ENCODE results near the gene SNX2. TPM values are rescaled to one million over a fixed set of nuclear protein-coding genes. Genes with fewer than 3 reads are reported as not detected.

SNX2 gene
- total and polyA plus RNA-seq, 5 experiments from 2014 or later, result 47.6 to 76.5 (median 58.2) TPM

- no peaks in the 10 kb centered on the region for H3K27me3 Mint-ChIP-seq
- DNase-seq, result no peak
- H3K36me3 Mint-ChIP-seq, result peaks cover 0 to 64% (median 14%) of the 10 kb centered on the region in 3 donors
- H3K4me3 Mint-ChIP-seq, result no peak overlapping the region
- ATAC-seq, result no peak
- H3K27ac Mint-ChIP-seq, result no peak overlapping the region
- no peaks in the 10 kb centered on the region for H3K9me3 Mint-ChIP-seq
- POLR2A ChIA-PET, result no interaction called here
- H3K4me1 Mint-ChIP-seq, result peaks cover 0 to 2% (median 0%) of the 10 kb centered on the region in 4 donors
Observed at GRCh38 chr5:122815218-122815767, 40.4 kb downstream of the SNX2 start.

DNA sequence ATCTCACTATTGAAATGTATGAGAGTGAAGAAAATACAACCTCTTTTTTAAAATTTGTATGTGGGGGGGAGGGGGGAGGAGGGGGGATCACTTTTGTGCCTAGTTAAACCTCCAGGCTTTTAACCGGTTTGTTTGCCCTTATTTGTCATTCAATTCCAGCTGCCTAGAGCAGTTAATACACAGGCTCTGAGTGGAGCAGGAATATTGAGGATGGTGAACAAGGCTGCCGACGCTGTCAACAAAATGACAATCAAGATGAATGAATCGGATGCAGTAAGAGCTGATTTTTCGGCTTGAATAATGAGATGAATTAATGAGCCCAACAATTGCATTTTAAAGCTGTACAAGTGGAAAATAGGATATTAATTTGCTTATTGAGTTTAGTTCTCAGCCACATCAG is 41.9 kb downstream of the SNX2 start:
- DNase-seq, result no peak
- POLR2A ChIA-PET, result no interaction called here
- Mint-ChIP-seq H3K36me3 (peaks cover 0 to 69% (median 14%) of the 10 kb centered on the region in 3 donors), H3K4me1 (peaks cover 0 to 2% (median 0%) of the 10 kb centered on the region in 4 donors), H3K27me3 (no peaks in the 10 kb centered on the region), H3K27ac (no peak overlapping the region), H3K4me3 (no peak overlapping the region), H3K9me3 (no peaks in the 10 kb centered on the region)
- no peak for ATAC-seq

- no peaks in the 10 kb centered on the region for H3K9me3 Mint-ChIP-seq
- no peak overlapping the region for H3K4me3 Mint-ChIP-seq
- H3K27me3 Mint-ChIP-seq, result no peaks in the 10 kb centered on the region
- POLR2A ChIA-PET, result no interaction called here
- H3K27ac Mint-ChIP-seq, result no peak overlapping the region
- ATAC-seq (no peak), DNase-seq (no peak)
- H3K36me3 Mint-ChIP-seq, result peaks cover 0 to 33% (median 9%) of the 10 kb centered on the region in 3 donors
- peaks cover 0 to 2% (median 0%) of the 10 kb centered on the region in 4 donors for H3K4me1 Mint-ChIP-seq
Observed at GRCh38 chr5:122831984-122832383, 57.1 kb downstream of the SNX2 start.

GRCh38 chr5:122835681-122836080 is 60.8 kb downstream of the SNX2 start:
- DNase-seq (no peak), ATAC-seq (no peak)
- H3K4me1 Mint-ChIP-seq, result peaks cover 0 to 5% (median 2%) of the 10 kb centered on the region in 4 donors
- peaks cover 0 to 10% (median 5%) of the 10 kb centered on the region in 3 donors for H3K36me3 Mint-ChIP-seq
- H3K27ac Mint-ChIP-seq, result no peak overlapping the region
- H3K4me3 Mint-ChIP-seq, result no peak overlapping the region
- POLR2A ChIA-PET, result no interaction called here
- no peaks in the 10 kb centered on the region for H3K9me3 Mint-ChIP-seq
- peaks cover 0 to 5% (median 2%) of the 10 kb centered on the region in 5 donors for H3K27me3 Mint-ChIP-seq

DNA sequence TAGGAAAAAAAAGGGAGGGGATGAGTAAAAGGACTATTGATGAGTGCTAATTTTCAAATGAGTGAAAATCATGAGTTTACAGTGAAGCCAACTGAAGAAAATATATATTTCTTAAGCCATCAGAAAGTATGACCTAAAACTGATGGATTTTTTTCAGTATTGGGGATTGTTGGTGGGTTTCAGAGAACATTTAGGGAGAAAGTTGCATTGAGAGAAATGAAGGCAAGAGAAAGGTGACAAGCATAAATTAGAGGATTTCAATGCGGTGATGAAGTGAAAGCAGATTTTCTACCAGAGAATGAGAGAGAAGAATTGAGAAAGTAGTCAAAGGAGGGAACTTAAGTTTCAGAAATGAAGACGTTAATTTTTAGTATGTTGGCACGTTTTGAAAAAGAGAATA is 62.1 kb downstream of the SNX2 start:
- no peak overlapping the region for H3K4me3 Mint-ChIP-seq
- no peak overlapping the region for H3K27ac Mint-ChIP-seq
- no peak for DNase-seq
- H3K27me3 Mint-ChIP-seq, result peaks cover 2 to 6% (median 3%) of the 10 kb centered on the region in 5 donors
- POLR2A ChIA-PET, result no interaction called here
- H3K9me3 Mint-ChIP-seq, result no peaks in the 10 kb centered on the region
- H3K36me3 Mint-ChIP-seq, result peaks cover 2 to 6% (median 5%) of the 10 kb centered on the region in 3 donors
- no peak for ATAC-seq
- peaks cover 0 to 5% (median 2%) of the 10 kb centered on the region in 4 donors for H3K4me1 Mint-ChIP-seq

DNA sequence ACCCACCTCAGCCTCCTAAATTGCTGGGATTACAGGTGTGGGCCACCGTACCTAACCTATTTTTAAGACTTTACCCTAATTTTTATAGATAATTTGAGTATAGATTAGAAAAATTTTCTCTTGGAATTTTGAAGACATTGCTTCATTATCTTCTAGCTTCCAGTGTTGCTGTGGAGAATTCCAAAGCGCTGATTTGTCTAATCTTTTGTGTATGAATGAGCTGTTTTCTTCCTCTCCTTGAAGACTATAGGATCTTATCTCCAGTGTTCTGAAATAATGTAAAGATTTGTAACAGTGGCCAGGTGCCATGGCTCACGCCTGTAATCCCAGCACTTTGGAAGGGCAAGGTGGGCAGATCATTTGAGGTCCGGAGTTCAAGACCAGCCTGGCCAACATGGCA is 64.9 kb downstream of the SNX2 start:
- Mint-ChIP-seq H3K4me3 (no peak overlapping the region), H3K9me3 (no peaks in the 10 kb centered on the region), H3K27ac (no peak overlapping the region), H3K36me3 (peaks cover 2 to 6% (median 5%) of the 10 kb centered on the region in 3 donors), H3K4me1 (peaks cover 2 to 18% (median 11%) of the 10 kb centered on the region in 4 donors), H3K27me3 (peaks cover 3 to 10% (median 8%) of the 10 kb centered on the region in 5 donors)
- DNase-seq (no peak), ATAC-seq (no peak)
- POLR2A ChIA-PET, result no interaction called here

- peaks cover 3 to 10% (median 8%) of the 10 kb centered on the region in 5 donors for H3K27me3 Mint-ChIP-seq
Observed at GRCh38 chr5:122842016-122842580, 67.2 kb downstream of the SNX2 start.

DNA sequence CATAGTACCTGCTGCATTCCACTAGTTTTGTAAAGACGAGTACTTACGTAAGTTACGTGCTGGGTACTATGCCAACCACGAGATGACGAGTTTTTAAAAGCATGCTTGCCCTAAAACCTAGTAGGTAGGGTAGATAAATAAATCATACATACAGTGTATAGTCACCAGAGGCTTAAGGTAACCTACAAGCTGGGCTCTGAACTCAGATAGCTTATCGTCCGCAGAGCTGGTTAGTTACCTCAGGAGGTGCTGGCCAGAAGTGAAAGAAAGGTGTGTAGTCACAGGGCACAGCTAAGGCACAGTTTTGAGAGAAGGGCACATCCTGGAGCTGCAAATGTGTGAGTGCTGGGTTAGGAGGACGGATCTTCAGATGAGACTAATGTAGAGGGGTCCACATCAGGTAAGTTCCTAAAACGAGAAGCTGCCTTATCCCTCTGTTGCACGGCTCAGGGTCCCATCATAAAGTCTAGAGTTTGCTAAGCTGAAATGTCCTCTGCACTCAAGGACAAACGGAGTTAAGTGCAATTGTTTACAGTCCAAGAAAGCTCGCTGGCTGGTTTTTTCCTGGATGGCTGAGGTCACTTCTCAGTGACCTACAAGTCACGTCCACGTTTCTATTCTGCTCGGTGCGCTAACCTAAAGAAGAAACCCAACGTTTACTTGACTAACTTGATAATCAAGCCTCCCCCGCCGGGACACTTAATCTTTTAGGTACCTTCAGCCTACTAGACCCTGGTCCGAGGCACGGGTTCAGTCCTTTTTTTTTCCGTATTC is 69.4 kb downstream of the SNX2 start:
- peak overlapping the region; percentile 22 to 93 (median 82) for H3K27ac Mint-ChIP-seq
- DNase-seq (peak in 3 of 10 donors; percentile 8 to 16 (median 9)), ATAC-seq (no peak)
- H3K27me3 Mint-ChIP-seq, result peaks cover 3 to 10% (median 8%) of the 10 kb centered on the region in 5 donors
- H3K36me3 Mint-ChIP-seq, result peaks cover 2 to 6% (median 5%) of the 10 kb centered on the region in 3 donors
- peaks cover 7 to 32% (median 24%) of the 10 kb centered on the region in 4 donors for H3K4me1 Mint-ChIP-seq
- peak overlapping the region; percentile 84 to 93 (median 91) for H3K4me3 Mint-ChIP-seq
- POLR2A ChIA-PET, result interaction anchor here (1.6 to 2.3 kb wide), 2 partner anchors 69 to 579 kb away, joined by 6 to 12 read pairs; partner anchors contain the start of genes CEP120 and SNX2
- no peaks in the 10 kb centered on the region for H3K9me3 Mint-ChIP-seq

More at GRCh38 chr5:122842016-122842580, 67.2 kb downstream of the SNX2 start:
- DNase-seq, result no peak
- Mint-ChIP-seq H3K27ac (peak overlapping the region in 1 of 10 donors; percentile 29), H3K4me3 (no peak overlapping the region), H3K36me3 (peaks cover 2 to 6% (median 5%) of the 10 kb centered on the region in 3 donors), H3K9me3 (no peaks in the 10 kb centered on the region), H3K4me1 (peaks cover 7 to 32% (median 23%) of the 10 kb centered on the region in 4 donors)
- no peak for ATAC-seq
- POLR2A ChIA-PET, result no interaction called here

DNA sequence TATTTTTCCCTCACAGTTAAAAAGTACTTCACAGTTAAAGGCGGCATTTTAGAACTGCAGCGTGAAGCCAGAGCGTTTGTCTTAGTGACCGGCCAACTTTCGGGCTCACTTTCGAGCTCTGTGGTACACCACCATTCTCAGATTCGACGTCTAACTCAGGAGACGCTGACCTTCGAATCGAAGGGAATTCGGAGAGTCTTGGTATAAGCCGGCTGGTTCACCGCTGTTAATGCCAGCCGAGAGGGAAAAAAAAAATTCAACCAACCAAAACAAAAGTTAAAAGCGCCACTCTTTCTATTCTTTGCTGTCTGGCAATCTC is 70.0 kb downstream of the SNX2 start:
- ATAC-seq, result no peak
- H3K27me3 Mint-ChIP-seq, result peaks cover 3 to 10% (median 8%) of the 10 kb centered on the region in 5 donors
- peak overlapping the region; percentile 84 to 93 (median 91) for H3K4me3 Mint-ChIP-seq
- H3K27ac Mint-ChIP-seq, result peak overlapping the region; percentile 22 to 93 (median 82)
- no peaks in the 10 kb centered on the region for H3K9me3 Mint-ChIP-seq
- POLR2A ChIA-PET, result interaction anchor here (1.6 to 2.3 kb wide), 2 partner anchors 70 to 578 kb away, joined by 6 to 12 read pairs; partner anchors contain the start of genes CEP120 and SNX2
- peaks cover 9 to 36% (median 24%) of the 10 kb centered on the region in 4 donors for H3K4me1 Mint-ChIP-seq
- no peak for DNase-seq
- H3K36me3 Mint-ChIP-seq, result peaks cover 2 to 6% (median 5%) of the 10 kb centered on the region in 3 donors

GRCh38 chr5:122845229-122846050 is 70.6 kb downstream of the SNX2 start, which contains the start of gene SNX24:
Gene SNX24, plus strand, starts transcription at chr5:122845613. Its CDS starts 21 bp downstream, at chr5:122845634.
- H3K4me1 Mint-ChIP-seq, result peaks cover 9 to 38% (median 25%) of the 10 kb centered on the region in 4 donors
- POLR2A ChIA-PET, result interaction anchor here (1.6 to 2.3 kb wide), 2 partner anchors 70 to 578 kb away, joined by 6 to 12 read pairs; partner anchors contain the start of genes CEP120 and SNX2
- H3K9me3 Mint-ChIP-seq, result no peaks in the 10 kb centered on the region
- H3K27me3 Mint-ChIP-seq, result peaks cover 1 to 10% (median 6%) of the 10 kb centered on the region in 5 donors
- peak; percentile 45 to 76 (median 60) for DNase-seq
- H3K27ac Mint-ChIP-seq, result peak within 1 kb of the TSS; percentile 57 to 93 (median 82)
- H3K36me3 Mint-ChIP-seq, result peaks cover 2 to 3% (median 3%) of the 10 kb centered on the region in 3 donors
- peak within 1 kb of the TSS; percentile 84 to 93 (median 91) for H3K4me3 Mint-ChIP-seq
- peak; percentile 83 to 89 for ATAC-seq

DNA sequence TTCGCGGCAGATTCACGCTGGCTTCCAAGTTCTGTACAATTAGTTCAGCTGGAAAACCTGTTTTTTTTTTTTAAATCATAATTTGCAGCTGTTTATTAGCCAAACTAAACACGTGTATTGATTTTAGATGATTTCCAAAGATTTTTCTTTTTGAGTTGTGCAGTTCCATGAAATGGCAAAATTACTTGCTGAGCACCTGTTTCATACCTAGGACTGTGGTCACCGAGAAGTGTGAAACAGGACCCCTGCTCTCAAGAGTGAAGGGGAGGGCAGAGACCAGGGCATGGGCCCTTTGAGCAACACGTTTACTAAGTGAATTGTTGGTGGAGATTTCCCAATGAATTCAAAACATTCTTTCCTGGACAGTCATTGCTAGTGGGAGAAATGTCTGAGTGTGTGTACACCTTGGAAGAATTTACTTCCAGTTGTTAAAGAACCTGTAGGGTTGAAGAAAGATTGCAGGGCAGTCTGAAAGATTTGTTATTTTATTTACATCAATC is 71.2 kb downstream of the SNX2 start:
- Mint-ChIP-seq H3K9me3 (no peaks in the 10 kb centered on the region), H3K4me1 (peaks cover 7 to 35% (median 26%) of the 10 kb centered on the region in 4 donors), H3K36me3 (peaks cover 0 to 2% (median 0%) of the 10 kb centered on the region in 3 donors), H3K27ac (peak overlapping the region; percentile 57 to 89 (median 82)), H3K4me3 (peak overlapping the region; percentile 73 to 87 (median 84)), H3K27me3 (peaks cover 0 to 10% (median 5%) of the 10 kb centered on the region in 5 donors)
- no peak for ATAC-seq
- peak in 1 of 10 donors; percentile 12 for DNase-seq
- POLR2A ChIA-PET, result interaction anchor here (2.3 kb wide), 1 partner anchor 71 kb away, joined by 12 read pairs; the partner anchor contains the start of gene SNX2

Measured in naive thymus-derived CD8-positive, alpha-beta T cell (primary cell).